Measurements from ENCODE around the gene GNE. TPM values are rescaled to one million over a fixed set of nuclear protein-coding genes. Genes with fewer than 3 reads are reported as not detected.
A peak's percentile ranks its signal among the peaks of the same experiment; 100 is the strongest.

GNE gene
- total and polyA plus RNA-seq, 2 of the 13 experiments (the other 11 are each of a cell fraction or from before 2014, with no cell fraction given): 16.1 to 24.1 TPM

GRCh38 chr9:36166168-36166927, 91.9 kb downstream of the GNE start (continued):
- peak; percentile 68; the same call in 1 of the 2 replicates for TF ChIP-seq ZNF547 (CRISPR knock-in tag; IDR thresholded peaks at IDR 0.05)
- TF ChIP-seq RELA (CRISPR knock-in tag; IDR thresholded peaks at IDR 0.05): no peak
- peak; percentile 21; the same call in 1 of the 2 replicates for TF ChIP-seq ZMYM4 (CRISPR knock-in tag; IDR thresholded peaks at IDR 0.05)
- no peak for TF ChIP-seq MTF2 (CRISPR knock-in tag; IDR thresholded peaks at IDR 0.05; ENCODE audit: borderline replicate concordance)
- no peak for TF ChIP-seq NCOA1 (CRISPR knock-in tag; IDR thresholded peaks at IDR 0.05)
- TF ChIP-seq EP300 (IDR thresholded peaks at IDR 0.05; ENCODE audit: low read depth in 2 of 2, low read length in 2 of 2): no peak
- no peak for TF ChIP-seq EP300 (CRISPR knock-in tag; IDR thresholded peaks at IDR 0.05; ENCODE audit: borderline replicate concordance)
- no peak for TF ChIP-seq NFYB (CRISPR knock-in tag; IDR thresholded peaks at IDR 0.05)
- TF ChIP-seq SMAD9 (CRISPR knock-in tag; IDR thresholded peaks at IDR 0.05): no peak
- TF ChIP-seq FOXP1 (IDR thresholded peaks at IDR 0.05): no peak
- TF ChIP-seq FOXP1 (CRISPR knock-in tag; IDR thresholded peaks at IDR 0.05): no peak
- TF ChIP-seq, protein P1, sequence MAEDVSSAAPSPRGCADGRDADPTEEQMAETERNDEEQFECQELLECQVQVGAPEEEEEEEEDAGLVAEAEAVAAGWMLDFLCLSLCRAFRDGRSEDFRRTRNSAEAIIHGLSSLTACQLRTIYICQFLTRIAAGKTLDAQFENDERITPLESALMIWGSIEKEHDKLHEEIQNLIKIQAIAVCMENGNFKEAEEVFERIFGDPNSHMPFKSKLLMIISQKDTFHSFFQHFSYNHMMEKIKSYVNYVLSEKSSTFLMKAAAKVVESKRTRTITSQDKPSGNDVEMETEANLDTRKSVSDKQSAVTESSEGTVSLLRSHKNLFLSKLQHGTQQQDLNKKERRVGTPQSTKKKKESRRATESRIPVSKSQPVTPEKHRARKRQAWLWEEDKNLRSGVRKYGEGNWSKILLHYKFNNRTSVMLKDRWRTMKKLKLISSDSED (CRISPR knock-in tag; IDR thresholded peaks at IDR 0.05): no peak
- no peak for TF ChIP-seq MAZ (IDR thresholded peaks at IDR 0.05; ENCODE audit: borderline replicate concordance, low read depth, low read length)
- TF ChIP-seq MAZ (CRISPR knock-in tag; IDR thresholded peaks at IDR 0.05; ENCODE audit: low read depth): 0 out of 2 replicates have a peak, but pooled peaks have one; percentile 39
- TF ChIP-seq KLF9 (CRISPR knock-in tag; IDR thresholded peaks at IDR 0.05; ENCODE audit: low read depth): 0 out of 2 replicates have a peak, but pooled peaks have one; percentile 26
- no peak for TF ChIP-seq POLR2G (IDR thresholded peaks at IDR 0.05; ENCODE audit: low read depth, low read length)
- peak; percentile 41; the same call in 1 of the 2 replicates for TF ChIP-seq GABPB1 (CRISPR knock-in tag; IDR thresholded peaks at IDR 0.05)
- no peak for TF ChIP-seq ZBTB44 (CRISPR knock-in tag; IDR thresholded peaks at IDR 0.05)
- TF ChIP-seq HMG20A (CRISPR knock-in tag; IDR thresholded peaks at IDR 0.05; ENCODE audit: borderline replicate concordance): no peak
- TF ChIP-seq, protein P2, sequence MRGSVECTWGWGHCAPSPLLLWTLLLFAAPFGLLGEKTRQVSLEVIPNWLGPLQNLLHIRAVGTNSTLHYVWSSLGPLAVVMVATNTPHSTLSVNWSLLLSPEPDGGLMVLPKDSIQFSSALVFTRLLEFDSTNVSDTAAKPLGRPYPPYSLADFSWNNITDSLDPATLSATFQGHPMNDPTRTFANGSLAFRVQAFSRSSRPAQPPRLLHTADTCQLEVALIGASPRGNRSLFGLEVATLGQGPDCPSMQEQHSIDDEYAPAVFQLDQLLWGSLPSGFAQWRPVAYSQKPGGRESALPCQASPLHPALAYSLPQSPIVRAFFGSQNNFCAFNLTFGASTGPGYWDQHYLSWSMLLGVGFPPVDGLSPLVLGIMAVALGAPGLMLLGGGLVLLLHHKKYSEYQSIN (CRISPR knock-in tag; IDR thresholded peaks at IDR 0.05; ENCODE audit: borderline replicate concordance): no peak
- TF ChIP-seq HOXD1 (CRISPR knock-in tag; IDR thresholded peaks at IDR 0.05): no peak
- TF ChIP-seq ZNF816 (CRISPR knock-in tag; IDR thresholded peaks at IDR 0.05; ENCODE audit: borderline replicate concordance): no peak
- TF ChIP-seq ZNF326 (CRISPR knock-in tag; IDR thresholded peaks at IDR 0.05; ENCODE audit: borderline replicate concordance): no peak
- no peak for TF ChIP-seq ZNF749 (CRISPR knock-in tag; IDR thresholded peaks at IDR 0.05; ENCODE audit: borderline replicate concordance)
- TF ChIP-seq, protein P3, sequence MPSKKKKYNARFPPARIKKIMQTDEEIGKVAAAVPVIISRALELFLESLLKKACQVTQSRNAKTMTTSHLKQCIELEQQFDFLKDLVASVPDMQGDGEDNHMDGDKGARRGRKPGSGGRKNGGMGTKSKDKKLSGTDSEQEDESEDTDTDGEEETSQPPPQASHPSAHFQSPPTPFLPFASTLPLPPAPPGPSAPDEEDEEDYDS (CRISPR knock-in tag; IDR thresholded peaks at IDR 0.05): no peak
- peak; percentile 70 for TF ChIP-seq JARID2 (CRISPR knock-in tag; IDR thresholded peaks at IDR 0.05; ENCODE audit: insufficient replicate concordance)
- no peak for TF ChIP-seq ZNF678 (CRISPR knock-in tag; IDR thresholded peaks at IDR 0.05)
- TF ChIP-seq ELF4 (CRISPR knock-in tag; IDR thresholded peaks at IDR 0.05; ENCODE audit: borderline replicate concordance): no peak
